GM18907 (cell line): ENCODE results near the gene RSU1.

ENCODE experiments used
- ATAC-seq: cut with Tn5 transposase; IDR thresholded peaks from one replicate; pipeline ENCODE4 v1.9.1; 2021; ENCODE audit warnings: mild to moderate bottlenecking, moderate library complexity; ENCODE audit not compliant: unreplicated experiment

The RSU1 gene

GRCh38 chr10:16822726-16823360 lies 5.6 kb upstream of the RSU1 start:
- ATAC-seq: no peak

DNA sequence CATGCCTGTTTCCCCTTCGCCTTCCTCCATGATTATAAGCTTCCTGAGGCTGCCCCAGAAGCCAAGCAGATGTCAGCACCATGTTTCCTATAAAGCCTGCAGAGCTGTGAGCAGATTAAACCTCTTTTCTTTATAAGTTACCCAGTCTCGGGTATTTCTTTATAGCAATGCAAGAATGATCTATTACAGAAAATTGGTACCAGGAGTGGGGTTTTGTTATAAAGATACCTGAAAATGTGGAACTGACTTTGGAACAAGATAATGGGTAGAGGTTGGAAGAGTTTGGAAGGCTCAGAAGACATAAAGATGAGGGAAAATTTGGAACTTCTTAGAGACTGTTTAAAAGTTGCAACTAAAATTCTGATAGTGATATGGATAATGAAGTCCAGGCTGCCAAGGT lies 4.8 kb upstream of the RSU1 start:
- no peak for ATAC-seq

DNA sequence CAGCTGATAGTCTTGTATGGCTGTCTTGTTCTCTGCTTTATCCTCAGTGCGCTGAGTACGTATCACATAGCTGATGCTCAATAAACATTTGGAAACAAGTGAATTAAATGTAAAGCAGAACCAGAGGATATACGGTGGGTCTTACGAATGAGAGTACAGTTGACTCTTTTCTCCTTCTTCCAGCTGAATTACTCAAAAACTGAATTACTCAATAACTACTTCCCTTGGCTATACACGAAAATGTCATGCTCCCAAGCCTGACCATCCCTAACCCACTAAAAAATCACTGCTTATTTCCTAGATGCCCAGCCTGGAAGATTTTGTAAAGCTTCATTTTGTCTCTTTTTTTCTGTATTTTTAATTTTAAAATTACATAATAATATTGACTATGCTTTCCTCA lies 3.2 kb upstream of the RSU1 start:
- ATAC-seq: no peak

DNA sequence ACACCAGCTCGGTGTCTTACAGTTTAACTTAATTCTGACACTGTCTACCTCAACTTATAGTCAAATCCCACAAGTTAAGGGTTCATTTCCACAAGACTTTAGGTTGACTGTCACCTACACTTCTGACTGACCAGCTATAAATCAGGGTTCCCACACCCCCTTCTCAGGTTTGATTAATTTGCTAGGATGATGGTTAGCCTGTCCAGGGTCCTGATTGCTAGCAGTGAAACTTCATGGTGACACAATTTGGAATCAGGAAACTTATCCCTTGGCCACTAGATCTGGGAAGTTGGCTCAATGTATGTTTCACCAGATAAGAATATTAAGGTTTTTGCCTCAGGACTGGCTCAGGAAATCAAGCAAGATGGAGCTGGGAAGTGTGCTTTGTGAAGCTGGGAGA lies 2.8 kb upstream of the RSU1 start:
- ATAC-seq: no peak

DNA sequence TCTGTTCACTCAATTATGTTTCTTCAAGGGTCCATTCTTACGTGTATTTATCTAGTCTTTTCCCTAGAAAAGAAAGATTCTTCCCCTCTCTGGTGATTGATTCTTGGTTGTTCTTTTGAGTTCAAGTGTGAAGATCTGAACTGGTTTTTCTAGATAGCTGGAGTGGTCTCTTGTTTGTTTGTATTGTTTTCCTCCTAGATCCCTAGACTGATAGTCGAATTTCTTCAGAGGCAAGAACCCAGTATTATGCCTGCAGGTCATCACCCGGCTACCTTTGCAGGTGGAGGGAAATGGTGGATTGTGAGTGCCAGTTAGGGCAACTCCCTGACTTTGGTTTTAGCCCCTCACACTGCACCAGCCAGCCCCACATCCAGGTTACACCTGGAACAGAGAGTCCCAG lies 2.2 kb upstream of the RSU1 start:
- no peak for ATAC-seq

DNA sequence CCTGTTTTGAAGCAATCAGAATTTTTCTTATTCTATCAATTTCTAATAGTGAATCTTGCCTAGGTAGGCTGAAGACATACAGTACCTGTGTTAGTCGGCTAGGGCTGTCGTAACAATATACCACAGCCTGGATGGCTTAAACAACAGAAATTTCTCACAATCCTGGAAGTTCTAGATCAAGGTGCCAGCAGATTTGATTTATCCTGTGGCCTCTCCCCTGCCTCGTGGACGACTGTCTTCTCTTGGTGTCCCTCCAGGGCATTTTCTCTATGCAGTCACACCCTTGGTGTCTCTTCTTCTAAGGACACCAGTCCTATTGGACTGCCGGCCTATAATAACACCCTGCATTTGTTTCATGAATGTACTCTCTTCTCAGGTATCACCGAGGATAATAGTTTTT lies 1.8 kb upstream of the RSU1 start:
- ATAC-seq: no peak

DNA sequence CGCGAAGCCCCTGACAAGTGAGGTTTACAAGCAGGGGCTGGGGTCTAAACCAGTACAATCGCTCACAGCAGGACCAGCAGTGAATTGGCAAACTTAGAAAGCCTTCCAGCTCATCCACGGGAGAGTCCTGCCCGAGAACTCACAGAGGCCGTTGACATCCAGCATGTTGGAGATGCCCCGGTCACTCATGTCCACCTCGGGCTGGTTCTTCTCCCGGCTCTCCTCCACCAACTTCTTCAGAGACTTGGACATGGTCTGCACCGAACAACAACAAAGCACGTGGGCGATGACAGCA lies 447 bp downstream of the RSU1 start:
- ATAC-seq: no peak

DNA sequence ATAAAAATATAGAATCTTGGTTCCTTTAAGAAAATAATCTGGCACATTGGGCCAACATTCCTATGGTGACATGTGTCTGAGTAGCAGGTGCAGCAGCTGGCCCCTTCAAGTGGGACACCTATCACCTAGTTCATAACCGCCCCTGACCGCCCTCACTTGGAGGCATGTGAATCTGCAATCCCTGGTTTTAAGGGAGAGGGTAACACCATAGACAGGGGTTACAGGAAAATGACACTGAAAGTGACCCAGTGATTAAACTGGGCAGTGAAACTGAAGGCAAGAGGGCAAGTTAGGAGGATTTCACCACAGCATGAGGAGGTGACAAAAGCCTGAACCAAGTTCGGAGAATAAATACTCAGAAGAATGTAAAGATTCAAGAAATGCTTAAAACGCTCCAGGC lies 1.1 kb downstream of the RSU1 start:
- ATAC-seq: no peak

GRCh38 chr10:16814012-16814411 lies 3.2 kb downstream of the RSU1 start:
- ATAC-seq: no peak

DNA sequence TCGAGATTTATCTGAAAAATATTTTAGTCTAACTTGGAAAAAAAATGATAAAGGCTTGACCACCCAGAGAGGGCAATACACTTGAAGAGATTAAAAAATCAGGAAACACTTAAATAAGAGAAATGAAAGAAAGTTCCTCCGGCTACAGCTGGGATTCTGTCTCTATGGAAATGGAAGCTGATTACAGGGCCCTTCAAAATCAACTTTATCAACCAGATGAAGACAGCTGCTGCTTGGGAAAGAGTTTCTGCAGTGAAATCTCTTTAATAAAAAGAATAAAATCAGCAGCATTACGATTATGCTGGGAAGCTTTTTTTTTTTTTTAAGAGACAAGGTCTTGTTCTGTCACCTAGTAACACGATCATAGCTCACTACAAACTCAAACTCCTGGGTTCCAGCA lies 4.5 kb downstream of the RSU1 start:
- ATAC-seq: no peak

DNA sequence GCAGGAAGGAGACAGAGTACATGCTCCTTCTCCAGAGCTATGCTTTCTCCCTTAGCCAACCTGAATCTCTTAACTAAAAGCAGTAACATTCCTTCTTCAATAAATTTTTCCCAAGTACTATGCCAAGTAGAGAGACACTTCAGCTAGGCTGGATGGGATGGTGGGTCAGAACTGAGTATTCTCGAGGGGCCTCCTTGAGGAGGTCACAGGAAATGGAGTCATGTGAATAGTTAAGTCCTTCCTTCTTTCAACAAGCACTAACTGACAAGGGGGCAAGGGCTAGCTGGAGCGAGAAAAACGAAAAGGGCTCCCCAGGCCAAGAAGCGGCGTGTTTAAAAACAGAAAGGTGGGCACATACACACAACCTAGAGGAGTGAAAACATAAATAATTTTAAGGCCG lies 5.5 kb downstream of the RSU1 start:
- ATAC-seq: no peak

- ATAC-seq: no peak
Observed at GRCh38 chr10:16811292-16811691, 5.9 kb downstream of the RSU1 start.

DNA sequence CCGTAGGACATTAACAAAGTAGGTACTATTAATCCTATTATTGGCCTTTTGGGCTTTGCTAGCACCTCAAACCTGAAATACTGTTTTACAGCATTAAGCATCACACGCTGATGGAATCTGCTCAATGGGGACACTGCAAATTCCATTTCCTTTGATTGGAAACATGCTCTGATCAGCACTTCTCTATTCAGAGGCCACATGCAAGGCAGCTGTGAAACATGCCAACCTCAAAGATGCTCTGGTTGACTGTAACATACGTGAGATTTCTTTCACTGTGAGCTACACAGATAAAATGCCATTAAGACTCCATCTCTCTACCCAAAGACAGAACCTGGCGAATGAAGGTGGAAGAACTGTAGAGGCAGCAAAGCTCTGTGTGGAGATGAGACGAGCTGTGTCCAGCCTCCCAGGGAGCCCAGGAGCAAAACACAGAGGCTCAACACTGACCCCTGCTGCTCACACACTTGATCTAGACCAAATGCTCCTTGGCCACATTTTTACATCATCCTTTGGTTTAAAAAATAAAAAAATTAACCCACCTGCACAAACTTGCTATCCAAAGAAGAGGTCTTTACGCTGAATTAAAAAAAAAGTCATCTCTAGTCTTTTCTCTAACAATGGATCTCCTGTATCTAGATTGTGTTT lies 8.0 kb downstream of the RSU1 start:
- peak; percentile 80 for ATAC-seq

DNA sequence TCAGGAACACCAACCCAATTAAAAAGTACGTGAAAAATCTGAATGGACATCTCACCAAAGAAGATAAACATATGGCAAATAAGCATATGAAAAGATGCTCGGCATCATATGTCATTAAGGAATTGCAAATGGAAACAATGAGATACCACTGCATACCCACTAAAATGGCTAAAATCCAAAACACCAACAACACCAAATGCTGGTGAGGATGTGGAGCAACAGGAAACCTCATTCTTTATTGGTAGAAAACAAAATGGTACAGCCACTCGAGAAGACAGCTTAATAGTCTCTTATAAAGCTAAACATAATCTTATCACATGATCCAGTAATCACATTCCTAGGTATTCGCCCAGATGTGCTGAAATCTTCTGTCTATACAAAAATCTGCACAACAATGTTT lies 13.1 kb downstream of the RSU1 start:
- ATAC-seq: no peak

DNA sequence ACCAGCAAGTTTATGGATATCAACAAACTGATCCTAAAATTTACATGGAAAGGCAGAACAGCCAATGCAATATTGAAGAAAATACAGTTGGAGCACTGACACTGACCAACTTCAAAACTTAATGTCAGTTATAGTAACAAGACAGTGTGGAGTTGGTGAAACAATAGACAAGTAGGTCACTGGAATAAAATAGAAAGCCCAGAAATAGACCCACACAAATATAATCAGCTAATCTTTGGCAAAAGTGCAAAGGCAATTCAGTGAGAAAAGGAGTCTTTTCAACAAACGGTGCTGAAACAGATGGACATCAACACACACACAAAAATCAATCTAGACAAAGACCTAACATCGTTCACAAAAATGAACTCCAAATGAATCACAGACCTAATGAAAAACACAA lies 13.8 kb downstream of the RSU1 start:
- ATAC-seq: no peak

DNA sequence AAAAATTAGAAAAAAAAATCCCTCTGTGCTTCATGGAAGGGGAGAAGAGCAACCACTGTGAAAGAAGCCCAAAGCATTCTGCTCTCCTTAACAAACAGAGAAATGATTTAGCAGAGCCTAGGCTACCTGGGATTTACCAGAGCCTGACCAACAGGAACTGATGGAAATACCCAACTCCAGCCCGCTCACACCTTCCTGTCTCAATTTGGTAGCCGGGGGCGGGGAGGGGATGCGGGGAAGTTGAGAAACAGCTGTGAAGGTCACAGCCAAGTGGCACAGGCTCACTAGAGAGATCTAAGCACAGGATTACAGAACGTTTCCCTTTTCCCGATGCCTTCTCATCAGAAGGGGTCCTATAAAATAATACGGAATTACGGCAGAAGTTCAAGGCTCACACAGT lies 17.6 kb downstream of the RSU1 start:
- peak; percentile 92 for ATAC-seq

DNA sequence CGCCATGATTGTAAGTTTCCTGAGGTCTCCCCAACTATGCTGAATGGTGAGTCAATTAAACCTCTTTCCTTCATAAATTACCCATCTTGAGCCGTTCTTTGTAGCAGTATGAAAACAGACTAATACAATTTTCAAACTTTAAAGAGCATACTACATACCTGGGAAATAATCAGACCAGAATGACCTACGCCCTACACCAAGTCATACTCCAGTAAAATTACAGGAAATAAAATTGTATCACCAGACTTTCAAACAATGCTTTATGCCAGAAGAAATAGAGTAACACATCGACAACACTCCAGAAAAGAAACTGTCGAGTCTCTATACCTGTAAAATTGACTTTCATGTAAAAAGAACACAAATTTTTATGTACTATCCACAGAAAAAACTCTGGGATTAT lies 18.7 kb downstream of the RSU1 start:
- no peak for ATAC-seq

GRCh38 chr10:16795410-16796073 lies 21.7 kb downstream of the RSU1 start:
- ATAC-seq: peak; percentile 36

- no peak for ATAC-seq
Observed at GRCh38 chr10:16794005-16794404, 23.2 kb downstream of the RSU1 start.

GRCh38 chr10:16792675-16793074 lies 24.5 kb downstream of the RSU1 start:
- no peak for ATAC-seq

DNA sequence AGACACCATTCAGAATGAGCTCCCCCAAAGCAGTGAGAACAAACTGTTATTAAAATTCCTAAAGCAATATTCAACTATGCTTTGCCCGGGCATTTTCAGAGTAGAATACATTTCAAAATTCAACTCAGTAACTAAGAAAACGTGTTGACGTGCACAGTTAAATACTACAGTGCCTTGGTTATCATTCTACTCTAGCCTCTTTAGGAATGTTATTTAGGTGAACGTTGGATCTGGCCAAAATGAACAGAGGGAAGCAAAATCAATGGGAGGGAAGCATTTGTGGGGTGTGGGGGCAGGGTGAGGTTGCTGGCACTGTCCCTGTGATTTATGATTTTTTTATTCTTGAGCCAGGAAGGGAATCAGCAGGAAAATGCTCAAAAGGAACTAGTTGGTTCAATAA lies 27.5 kb downstream of the RSU1 start:
- ATAC-seq: no peak

DNA sequence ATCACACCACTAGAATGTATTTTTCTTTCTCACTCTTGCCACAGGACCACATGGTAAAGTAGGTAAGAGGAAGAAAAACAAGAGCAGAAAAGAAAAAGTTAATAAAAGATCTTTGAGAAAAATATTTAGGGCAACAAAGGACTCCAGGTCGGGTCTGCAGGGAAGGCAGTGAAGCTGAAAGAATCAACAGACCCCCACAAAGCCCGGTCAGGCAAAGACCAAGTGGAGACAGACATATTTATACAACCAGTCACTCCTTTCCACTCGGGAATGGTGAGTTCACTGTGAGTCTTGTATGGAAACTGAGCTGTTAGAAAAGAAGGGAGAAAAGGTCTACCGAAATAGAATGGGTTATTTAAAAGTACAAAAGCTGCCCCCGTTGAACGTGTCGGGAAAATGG lies 28.0 kb downstream of the RSU1 start:
- no peak for ATAC-seq

GRCh38 chr10:16788778-16789177 lies 28.4 kb downstream of the RSU1 start:
- ATAC-seq: no peak
